Esophagus squamous epithelium (tissue), 4 donors: ENCODE measurements around the gene BMP2.

Source experiments
- CTCF ChIP-seq, 6 experiments: fragments of 450-650 bp in 4 of 6; fragments of 200-600 bp in 2 of 6; sonication (generic) in 2 of 6; IDR thresholded peaks; one replicate each; pipeline ENCODE4 v1.5.1; 2016 to 2019; ENCODE audit warnings: antibody characterized with exemption in 6 of 6, mild to moderate bottlenecking in 4 of 6, moderate library complexity in 4 of 6
- POLR2A ChIP-seq, 4 donors: fragments of 450-650 bp; IDR thresholded peaks; one replicate each; pipeline ENCODE4 v1.6.1; 2017; ENCODE audit warnings: antibody characterized with exemption in 4 of 4, mild to moderate bottlenecking in 4 of 4, moderate library complexity in 3 of 4

- TF ChIP-seq CTCF (IDR thresholded peaks at IDR 0.05) (no peak), POLR2A (IDR thresholded peaks at IDR 0.05) (no peak)
Measured at GRCh38 chr20:6730672-6731328, 36.7 kb upstream of the BMP2 start.
